A673 (cell line): ENCODE measurements around the gene PHLDB2.

Experiments
- CTCF ChIP-seq: fragments of 300-800, 200-600 bp; sonication (generic); conservative IDR thresholded peaks from 2 replicates; pipeline ENCODE4 v1.5.1; 2017; ENCODE audit warnings: low read depth, mild to moderate bottlenecking, antibody characterized with exemption, low read length, moderate library complexity, mixed read lengths
- EZH2 ChIP-seq: fragments of 200-600 bp; sonication (generic); IDR thresholded peaks from 2 replicates; pipeline ENCODE4 v1.6.1; 2017; ENCODE audit warnings: borderline replicate concordance, low read depth, mild to moderate bottlenecking, mixed read lengths, antibody characterized with exemption, low read length; ENCODE audit not compliant: poor library complexity, severe bottlenecking

GRCh38 chr3:111828530-111828929, 30.5 kb upstream of the PHLDB2 start:
- TF ChIP-seq CTCF (no peak), EZH2 (no peak)
